Mucosa of rectum (tissue), 2 donors: ENCODE data around the gene PLA2G15.

Experiments
- H3K27ac ChIP-seq, 2 donors: one replicate each; pipeline ENCODE4 v1.7.0; 2013; ENCODE audit warnings: inconsistent platforms in 2 of 2, low read depth in 2 of 2, low read length in 2 of 2
- H3K27me3 ChIP-seq, 2 donors: one replicate each; pipeline ENCODE4 v1.7.0; 2013; ENCODE audit warnings: low read length in 2 of 2; ENCODE audit not compliant: control insufficient read depth in 2 of 2, insufficient read depth in 2 of 2
- H3K36me3 ChIP-seq, 2 donors: one replicate each; pipeline ENCODE4 v1.7.0; 2013; ENCODE audit warnings: low read length in 2 of 2; ENCODE audit not compliant: control insufficient read depth in 2 of 2, insufficient read depth in 2 of 2
- H3K4me1 ChIP-seq, 2 donors: one replicate each; pipeline ENCODE4 v1.7.0; 2013; ENCODE audit warnings: low read length in 2 of 2, mild to moderate bottlenecking in 1 of 2; ENCODE audit not compliant: control insufficient read depth in 2 of 2, insufficient read depth in 2 of 2
- H3K4me3 ChIP-seq, 2 donors: one replicate each; pipeline ENCODE4 v1.7.0; 2013; ENCODE audit warnings: low read length in 2 of 2
- H3K9ac ChIP-seq, 2 donors: one replicate each; pipeline ENCODE4 v1.7.0; 2013; ENCODE audit warnings: low read length in 2 of 2, low read depth in 1 of 2, mild to moderate bottlenecking in 1 of 2
- H3K9me3 ChIP-seq, 2 donors: one replicate each; pipeline ENCODE4 v1.7.0; 2013; ENCODE audit warnings: low read length in 2 of 2; ENCODE audit not compliant: control insufficient read depth in 2 of 2
- donor health status: healthy.
- donor health status: Normal muscosa, but diverticular disease.

The PLA2G15 gene

DNA sequence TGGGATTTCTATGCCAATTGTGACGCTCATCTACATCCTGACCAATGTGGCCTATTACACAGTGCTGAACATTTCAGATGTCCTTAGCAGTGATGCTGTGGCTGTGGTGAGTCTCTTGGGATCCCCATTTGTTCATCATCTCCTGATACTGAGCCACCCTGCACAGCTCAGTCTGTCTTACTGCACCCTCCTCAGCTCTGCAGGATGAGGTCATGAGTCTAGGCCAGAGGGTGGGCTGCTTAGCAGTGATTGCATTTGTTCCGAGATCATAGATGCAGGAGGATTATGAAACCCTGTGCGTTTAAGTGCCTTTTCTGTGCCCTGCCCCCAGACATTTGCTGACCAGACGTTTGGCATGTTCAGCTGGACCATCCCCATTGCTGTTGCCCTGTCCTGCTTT, 46.1 kb downstream of the PLA2G15 start:
- no peak overlapping the region for H3K9ac ChIP-seq
- no peak overlapping the region for H3K27ac ChIP-seq
- no peak overlapping the region for H3K4me3 ChIP-seq
- H3K36me3 ChIP-seq = peaks cover 43 to 59% of the 10 kb centered on the region in 2 donors
- no peaks in the 10 kb centered on the region for H3K9me3 ChIP-seq
- no peaks in the 10 kb centered on the region for H3K27me3 ChIP-seq
- H3K4me1 ChIP-seq = peaks cover 0 to 20% of the 10 kb centered on the region in 2 donors

DNA sequence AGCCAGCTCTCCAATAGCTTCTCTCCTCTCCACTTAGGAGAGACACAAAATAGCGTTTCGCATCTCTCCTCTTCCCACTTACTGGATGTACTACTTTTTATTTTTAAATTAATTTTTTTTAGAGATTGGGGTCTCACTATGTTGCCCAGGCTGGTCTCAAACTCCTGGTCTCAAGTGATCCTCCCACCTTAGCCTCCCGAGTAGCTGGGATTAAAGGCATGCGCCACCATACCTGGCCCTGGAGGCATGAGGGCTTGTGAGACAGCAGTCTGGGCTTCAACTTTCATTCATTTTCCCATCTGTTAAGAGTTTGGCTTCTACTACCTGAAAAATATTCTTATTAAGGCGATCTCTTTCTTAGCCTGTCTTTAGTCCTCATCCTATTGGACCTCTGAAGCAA, 47.3 kb downstream of the PLA2G15 start:
- no peaks in the 10 kb centered on the region for H3K27me3 ChIP-seq
- H3K27ac ChIP-seq = no peak overlapping the region
- no peak overlapping the region for H3K9ac ChIP-seq
- H3K9me3 ChIP-seq = no peaks in the 10 kb centered on the region
- H3K4me1 ChIP-seq = peaks cover 0 to 14% of the 10 kb centered on the region in 2 donors
- H3K36me3 ChIP-seq = peaks cover 53 to 70% of the 10 kb centered on the region in 2 donors
- H3K4me3 ChIP-seq = no peak overlapping the region

DNA sequence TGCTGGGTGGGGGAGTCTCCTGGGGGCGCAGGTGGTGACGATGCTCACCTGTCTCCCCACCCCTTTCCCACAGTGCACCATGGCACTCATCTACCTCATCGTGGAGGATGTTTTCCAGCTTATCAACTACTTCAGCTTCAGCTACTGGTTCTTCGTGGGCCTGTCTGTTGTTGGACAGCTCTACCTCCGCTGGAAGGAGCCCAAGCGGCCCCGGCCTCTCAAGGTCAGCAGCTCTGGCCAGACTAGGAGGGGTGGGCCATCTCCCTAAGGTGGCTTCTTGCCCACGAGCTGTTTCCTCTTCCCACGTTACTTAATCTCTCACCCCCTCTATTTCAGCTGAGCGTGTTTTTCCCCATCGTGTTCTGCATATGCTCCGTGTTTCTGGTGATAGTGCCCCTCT, 51.1 kb downstream of the PLA2G15 start:
- H3K9me3 ChIP-seq = no peaks in the 10 kb centered on the region
- H3K9ac ChIP-seq = no peak overlapping the region
- no peaks in the 10 kb centered on the region for H3K4me1 ChIP-seq
- no peak overlapping the region for H3K4me3 ChIP-seq
- peaks cover 73 to 87% of the 10 kb centered on the region in 2 donors for H3K36me3 ChIP-seq
- H3K27me3 ChIP-seq = no peaks in the 10 kb centered on the region
- no peak overlapping the region for H3K27ac ChIP-seq

DNA sequence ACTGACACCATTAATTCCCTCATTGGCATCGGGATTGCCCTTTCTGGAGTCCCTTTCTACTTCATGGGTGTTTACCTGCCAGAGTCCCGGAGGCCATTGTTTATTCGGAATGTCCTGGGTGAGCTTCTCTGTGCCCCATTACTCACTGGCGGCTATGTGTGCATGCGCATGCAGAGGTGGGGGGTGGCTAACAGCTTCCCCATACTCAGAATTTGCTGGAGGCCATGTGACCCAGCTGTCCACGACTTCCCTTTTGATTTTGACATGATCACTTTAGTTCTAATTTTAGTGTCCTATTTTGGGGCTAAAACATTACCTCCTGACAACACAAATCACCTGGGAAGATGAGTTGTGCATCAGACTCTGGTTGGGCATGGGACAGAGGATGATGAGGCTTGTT, 51.5 kb downstream of the PLA2G15 start:
- no peak overlapping the region for H3K27ac ChIP-seq
- no peak overlapping the region for H3K4me3 ChIP-seq
- H3K9me3 ChIP-seq = no peaks in the 10 kb centered on the region
- H3K36me3 ChIP-seq = peaks cover 72 to 84% of the 10 kb centered on the region in 2 donors
- no peaks in the 10 kb centered on the region for H3K27me3 ChIP-seq
- H3K4me1 ChIP-seq = no peaks in the 10 kb centered on the region
- no peak overlapping the region for H3K9ac ChIP-seq

DNA sequence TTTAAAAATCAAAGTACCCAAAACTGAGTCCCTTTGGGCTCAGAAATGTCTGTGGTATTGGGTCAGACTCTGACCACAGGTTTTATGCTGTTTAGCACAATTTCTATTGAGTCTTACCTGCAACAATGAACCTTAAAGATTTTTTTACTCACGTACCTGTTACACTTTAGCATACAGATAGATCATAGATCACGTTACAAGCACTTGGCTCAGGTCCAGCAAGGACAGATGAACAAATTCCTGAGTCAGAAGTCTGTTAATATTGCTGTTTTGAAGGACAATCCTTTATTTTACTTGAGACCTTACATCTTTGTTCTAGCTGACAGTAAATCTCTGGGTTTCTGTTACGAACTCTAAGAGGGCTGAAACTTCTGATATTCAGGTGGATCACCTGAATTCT, 52.7 kb downstream of the PLA2G15 start:
- Histone ChIP-seq H3K27ac (no peak overlapping the region), H3K9ac (no peak overlapping the region), H3K4me3 (no peak overlapping the region), H3K9me3 (no peaks in the 10 kb centered on the region), H3K36me3 (peaks cover 75 to 84% of the 10 kb centered on the region in 2 donors), H3K27me3 (no peaks in the 10 kb centered on the region), H3K4me1 (no peaks in the 10 kb centered on the region)

DNA sequence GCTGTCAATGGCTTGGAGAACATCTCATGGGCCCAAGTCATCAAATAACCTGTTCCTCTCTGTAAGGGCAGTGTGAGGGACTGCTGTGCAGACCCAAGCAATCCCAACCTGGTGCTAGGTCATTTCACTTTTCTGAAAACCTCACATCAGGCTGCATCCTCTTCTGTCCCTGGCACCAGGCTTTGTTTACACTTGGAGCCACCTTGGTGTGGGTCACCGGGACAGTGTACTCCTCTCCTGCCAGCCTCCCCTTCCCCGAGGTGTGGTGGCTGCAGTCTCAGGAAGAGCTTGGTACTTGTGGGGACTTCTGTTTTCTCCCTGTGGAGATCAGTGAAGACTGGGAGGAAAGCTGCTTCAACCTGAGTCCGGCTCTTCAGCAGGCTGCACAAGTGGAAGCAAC, 53.1 kb downstream of the PLA2G15 start:
- no peak overlapping the region for H3K9ac ChIP-seq
- H3K4me3 ChIP-seq = no peak overlapping the region
- peaks cover 74 to 84% of the 10 kb centered on the region in 2 donors for H3K36me3 ChIP-seq
- no peaks in the 10 kb centered on the region for H3K9me3 ChIP-seq
- no peaks in the 10 kb centered on the region for H3K4me1 ChIP-seq
- no peak overlapping the region for H3K27ac ChIP-seq
- H3K27me3 ChIP-seq = no peaks in the 10 kb centered on the region

DNA sequence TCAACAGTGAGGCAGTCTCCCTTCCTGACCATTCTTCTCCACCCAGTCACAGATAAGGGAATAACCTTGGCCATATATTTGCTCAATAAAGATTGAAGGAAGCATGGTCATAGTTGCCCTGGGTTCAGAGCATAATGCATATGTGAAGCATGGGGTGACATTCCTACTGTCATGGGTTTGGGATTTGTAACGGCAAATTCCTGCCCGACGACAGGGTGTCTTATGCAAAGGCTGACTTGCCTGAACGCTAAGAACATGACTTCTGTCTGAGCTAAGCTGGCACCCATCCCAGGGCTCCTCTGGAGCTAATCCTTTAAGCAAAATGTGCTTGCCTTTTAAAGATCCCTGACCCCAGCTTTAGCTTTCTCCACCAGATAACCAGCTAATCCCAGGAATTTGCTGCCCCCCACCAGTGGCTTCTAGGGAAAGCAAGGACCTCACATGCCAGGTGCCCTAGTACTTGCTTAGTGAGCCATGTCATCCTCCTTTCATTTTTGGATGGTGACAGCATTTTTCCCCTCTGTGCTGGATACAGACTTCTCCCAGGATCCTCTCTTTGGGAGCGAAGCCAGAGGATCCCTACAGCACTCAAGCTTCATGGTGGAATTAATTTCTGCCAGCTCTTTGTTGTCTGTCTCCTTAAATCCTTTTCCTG, 53.9 kb downstream of the PLA2G15 start:
- Histone ChIP-seq H3K4me3 (no peak overlapping the region), H3K36me3 (peaks cover 76 to 87% of the 10 kb centered on the region in 2 donors), H3K9ac (no peak overlapping the region), H3K4me1 (no peaks in the 10 kb centered on the region), H3K27me3 (no peaks in the 10 kb centered on the region), H3K9me3 (no peaks in the 10 kb centered on the region), H3K27ac (no peak overlapping the region)

DNA sequence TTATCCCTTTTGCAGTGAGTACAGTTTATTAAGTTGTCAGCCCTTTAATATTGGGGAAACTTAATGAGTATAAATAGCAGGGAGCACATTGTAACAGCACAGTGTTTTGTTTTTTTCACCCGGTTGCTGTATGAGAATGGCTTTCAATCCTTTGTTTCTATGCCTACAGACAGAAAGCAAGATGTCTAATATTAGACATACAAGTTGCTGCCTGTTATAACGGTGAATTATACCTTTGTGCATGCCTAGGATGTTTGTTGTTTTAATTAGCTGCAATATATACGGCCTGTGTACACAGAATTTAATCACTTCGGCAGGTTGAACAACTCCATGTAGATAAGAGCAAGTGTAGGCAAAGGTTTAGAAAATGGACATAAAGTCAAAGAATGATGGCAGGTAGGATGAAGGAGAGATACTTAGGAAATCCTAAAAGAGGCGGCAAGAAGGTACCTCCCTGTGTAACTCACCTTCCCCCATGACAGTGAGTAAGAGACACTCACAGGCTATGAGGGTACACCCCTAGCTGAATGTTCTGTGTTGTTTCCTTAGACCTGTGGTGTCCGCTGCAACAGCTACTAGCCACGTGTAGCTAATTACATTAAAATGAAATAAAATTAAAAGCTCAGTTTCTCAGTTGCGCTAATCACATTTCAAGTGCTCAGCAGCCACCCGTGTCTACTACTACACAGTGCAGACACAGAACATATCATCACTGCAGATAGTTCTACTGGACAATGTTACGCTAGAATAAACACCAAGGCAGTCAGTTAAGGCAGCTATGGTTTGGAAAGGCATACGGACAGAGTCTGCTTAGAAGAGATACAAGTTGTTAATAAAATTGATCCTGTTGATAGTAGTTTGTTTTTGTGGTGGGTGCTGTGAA, 54.6 kb downstream of the PLA2G15 start:
- no peak overlapping the region for H3K4me3 ChIP-seq
- no peak overlapping the region for H3K9ac ChIP-seq
- H3K9me3 ChIP-seq = no peaks in the 10 kb centered on the region
- H3K27ac ChIP-seq = no peak overlapping the region
- H3K36me3 ChIP-seq = peaks cover 71 to 86% of the 10 kb centered on the region in 2 donors
- no peaks in the 10 kb centered on the region for H3K27me3 ChIP-seq
- no peaks in the 10 kb centered on the region for H3K4me1 ChIP-seq

DNA sequence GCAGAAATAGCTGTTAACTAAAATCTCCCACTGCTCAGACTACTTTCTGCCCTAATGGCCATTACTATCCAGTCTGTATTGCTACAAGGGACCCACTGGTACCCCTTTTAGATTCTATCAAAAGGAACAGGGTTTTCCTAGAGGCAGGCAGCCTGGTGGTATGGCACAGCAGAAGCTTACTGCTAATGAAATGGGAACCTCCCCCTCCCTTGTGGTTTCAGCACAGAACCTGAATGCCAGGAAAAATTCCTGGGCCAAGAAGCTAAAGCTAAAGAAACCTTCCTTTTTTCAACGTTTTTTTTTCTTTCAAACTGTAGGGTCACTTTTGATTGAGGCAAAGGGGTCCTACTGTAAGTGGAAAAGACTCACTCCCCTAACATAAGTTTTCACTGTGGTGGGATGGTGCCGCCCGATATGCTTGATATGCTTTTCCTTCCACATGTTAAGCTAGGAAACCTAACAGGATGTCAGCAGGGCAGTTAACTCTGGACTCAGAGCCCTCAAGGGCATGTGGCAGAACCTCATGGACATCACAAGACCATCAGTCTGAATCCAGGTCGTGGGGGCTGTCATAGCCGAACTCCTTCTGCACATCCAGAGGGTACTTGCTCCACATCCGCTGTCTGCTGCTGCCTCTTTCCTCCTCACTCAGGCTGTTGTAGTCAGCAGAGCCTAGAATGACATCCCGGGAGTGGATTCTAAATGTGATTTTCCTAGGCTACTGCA, 55.7 kb downstream of the PLA2G15 start:
- Histone ChIP-seq H3K9me3 (no peaks in the 10 kb centered on the region), H3K27ac (no peak overlapping the region), H3K4me1 (no peaks in the 10 kb centered on the region), H3K27me3 (no peaks in the 10 kb centered on the region), H3K36me3 (peaks cover 69 to 88% of the 10 kb centered on the region in 2 donors), H3K9ac (no peak overlapping the region), H3K4me3 (no peak overlapping the region)

DNA sequence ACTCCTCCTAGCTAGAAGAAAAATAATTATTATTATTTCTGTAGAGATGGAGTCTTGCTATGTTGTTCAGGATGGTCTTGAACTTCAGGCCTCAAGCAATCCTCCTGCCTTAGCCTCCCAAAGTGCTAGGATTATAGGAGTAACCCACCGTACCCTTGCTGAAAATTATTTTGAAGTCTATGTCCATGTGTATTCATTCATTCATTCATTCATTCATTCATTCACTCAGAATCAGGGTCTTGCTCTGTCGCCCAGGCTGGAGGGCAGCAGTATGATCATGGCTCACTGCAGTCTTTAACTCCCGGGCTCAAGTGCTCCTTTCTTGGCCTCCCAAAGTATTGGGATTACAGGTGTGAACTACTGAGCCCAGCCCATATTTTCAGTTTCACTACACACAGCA, 61.5 kb downstream of the PLA2G15 start:
- Histone ChIP-seq H3K27ac (no peak overlapping the region), H3K4me3 (no peak overlapping the region), H3K9me3 (no peaks in the 10 kb centered on the region), H3K4me1 (peaks cover 16 to 17% of the 10 kb centered on the region in 2 donors), H3K36me3 (peaks cover 26 to 54% of the 10 kb centered on the region in 2 donors), H3K27me3 (no peaks in the 10 kb centered on the region), H3K9ac (no peak overlapping the region)
